GM12891 (cell line): ENCODE results near the gene SPAG9.

Experiments used
- POLR2A ChIP-seq: IDR thresholded peaks from 2 replicates; pipeline ENCODE4 v1.6.1; 2011; ENCODE audit warnings: low read depth, low read length, control low read depth
- POLR2AphosphoS5 ChIP-seq: IDR thresholded peaks from 2 replicates; pipeline ENCODE4 v1.6.1; 2011; ENCODE audit warnings: low read depth, low read length, control low read depth

- no peak for TF ChIP-seq POLR2A
- TF ChIP-seq POLR2AphosphoS5 = no peak
Measured at GRCh38 chr17:51013322-51013721, 107.3 kb downstream of the SPAG9 start.
